Measurements from ENCODE around the gene KDM2A.

The KDM2A gene

DNA sequence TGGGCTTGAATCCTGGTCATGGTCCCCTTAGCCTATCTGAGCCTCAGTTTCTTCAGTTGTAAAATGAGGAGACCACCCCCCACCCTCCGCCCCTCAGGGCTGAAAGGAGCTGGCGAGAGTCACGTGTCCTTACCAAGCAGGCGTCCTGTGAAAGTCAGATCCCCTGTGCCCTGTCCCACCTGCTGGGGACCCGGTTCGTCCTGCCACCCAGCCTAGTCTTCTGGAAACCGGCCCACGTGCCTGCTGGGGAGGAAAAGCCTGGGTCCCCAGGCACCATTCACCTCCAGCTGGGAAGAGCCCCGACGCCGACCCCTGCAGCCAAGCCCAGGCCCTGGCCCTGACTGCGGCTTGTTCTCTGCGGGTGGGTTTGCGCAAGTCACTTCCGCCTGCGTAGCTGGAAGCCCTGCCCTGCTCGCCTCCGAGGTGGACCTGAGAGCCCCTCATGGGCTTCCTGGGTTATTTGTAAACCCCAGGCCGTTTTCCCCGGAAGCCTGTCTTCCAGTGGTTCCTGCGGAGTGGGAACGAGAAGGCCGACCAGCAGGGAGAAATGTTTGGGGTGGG is 183.6 kb downstream of the KDM2A start:
- DNase-seq (ENCODE audit: low read depth), result no peak

DNA sequence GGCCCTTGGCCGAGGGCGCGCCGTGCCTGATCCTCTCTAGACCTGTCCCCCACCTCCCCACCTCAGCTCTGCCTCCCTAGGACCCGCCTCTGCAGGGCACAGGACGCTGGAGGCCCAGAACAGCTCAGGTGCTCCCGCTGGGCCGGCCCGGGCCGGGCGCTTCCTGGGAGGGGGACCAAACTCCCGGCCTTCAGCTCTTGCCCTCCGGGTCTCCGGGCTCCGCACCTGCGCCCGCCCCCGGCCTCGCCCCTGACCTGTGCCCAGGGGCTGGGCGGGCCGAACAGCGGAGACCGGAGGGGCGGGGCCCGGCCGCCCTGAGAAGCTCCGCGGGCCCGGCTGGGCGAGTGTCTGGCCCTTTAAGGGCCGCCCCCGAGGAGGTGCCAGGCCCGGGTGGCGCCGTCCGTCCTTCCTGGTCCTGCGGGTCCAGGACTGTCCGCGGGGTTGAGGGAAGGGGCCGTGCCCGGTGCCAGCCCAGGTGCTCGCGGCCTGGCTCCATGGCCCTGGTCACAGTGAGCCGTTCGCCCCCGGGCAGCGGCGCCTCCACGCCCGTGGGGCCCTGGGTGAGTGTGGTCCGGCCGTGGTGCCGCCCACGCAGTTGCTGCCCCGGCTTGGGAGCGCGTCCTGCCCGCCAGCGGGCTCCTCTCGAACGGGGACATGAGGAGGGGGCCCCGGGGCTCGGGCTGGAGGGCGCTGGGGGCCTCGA is 184.2 kb downstream of the KDM2A start, which contains the start of gene SSH3:
SSH3 (plus strand) TSS at position 399 of the 703 bp plus-strand sequence; CDS start at position 495, 96 bp downstream.
- no peak for DNase-seq (ENCODE audit: low read depth)

DNA sequence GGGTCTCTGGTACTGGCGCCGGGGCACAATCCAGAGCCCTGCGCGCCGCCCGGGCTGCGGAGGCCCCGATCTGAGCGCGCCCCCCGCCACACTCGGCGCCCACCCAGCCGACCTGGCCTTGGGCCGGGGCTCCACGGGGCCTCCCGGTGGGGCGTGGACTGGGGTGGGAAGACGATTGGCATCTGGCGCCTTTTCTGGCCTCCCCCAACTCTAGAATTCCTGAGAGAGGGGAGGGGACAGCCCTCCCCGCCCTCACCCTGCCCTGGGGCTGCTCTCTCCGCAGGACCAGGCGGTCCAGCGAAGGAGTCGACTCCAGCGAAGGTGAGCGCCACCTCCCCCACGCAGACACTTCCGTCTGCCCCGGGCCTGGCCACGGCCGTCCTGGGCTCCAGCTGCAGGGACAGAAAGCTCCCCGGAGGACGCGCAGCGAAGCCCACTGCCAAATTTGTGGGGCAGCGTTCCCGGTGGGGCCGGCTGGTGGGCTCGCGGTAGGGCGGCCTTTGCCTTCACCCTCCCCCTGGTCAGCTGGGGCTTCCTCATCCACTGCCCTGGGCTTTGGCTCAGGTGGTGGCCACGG is 184.9 kb downstream of the KDM2A start:
- DNase-seq (ENCODE audit: low read depth), result no peak

DNA sequence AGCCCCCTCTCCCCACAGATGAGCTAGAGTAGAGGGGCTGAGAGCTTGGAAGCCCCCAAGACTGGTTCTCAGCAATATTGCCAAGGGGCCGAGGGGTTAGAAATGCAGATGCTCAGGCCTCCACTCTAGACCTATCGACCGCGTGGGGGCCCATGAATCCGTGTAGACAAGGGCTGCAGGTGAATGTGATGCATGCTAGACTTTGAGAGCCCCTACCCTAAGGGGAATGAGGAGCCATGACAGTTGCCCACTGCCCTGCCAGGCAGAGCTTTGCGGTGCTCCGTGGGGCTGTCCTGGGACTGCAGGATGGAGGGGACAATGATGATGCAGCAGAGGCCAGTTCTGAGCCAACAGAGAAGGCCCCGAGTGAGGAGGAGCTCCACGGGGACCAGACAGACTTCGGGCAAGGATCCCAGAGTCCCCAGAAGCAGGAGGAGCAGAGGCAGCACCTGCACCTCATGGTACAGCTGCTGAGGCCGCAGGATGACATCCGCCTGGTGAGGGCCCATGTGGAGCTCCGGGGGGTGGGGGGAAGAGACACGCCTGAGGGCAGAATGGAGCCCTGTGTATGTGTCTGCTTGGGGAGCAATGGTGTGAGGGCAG is 185.5 kb downstream of the KDM2A start:
- no peak for DNase-seq (ENCODE audit: low read depth)

DNA sequence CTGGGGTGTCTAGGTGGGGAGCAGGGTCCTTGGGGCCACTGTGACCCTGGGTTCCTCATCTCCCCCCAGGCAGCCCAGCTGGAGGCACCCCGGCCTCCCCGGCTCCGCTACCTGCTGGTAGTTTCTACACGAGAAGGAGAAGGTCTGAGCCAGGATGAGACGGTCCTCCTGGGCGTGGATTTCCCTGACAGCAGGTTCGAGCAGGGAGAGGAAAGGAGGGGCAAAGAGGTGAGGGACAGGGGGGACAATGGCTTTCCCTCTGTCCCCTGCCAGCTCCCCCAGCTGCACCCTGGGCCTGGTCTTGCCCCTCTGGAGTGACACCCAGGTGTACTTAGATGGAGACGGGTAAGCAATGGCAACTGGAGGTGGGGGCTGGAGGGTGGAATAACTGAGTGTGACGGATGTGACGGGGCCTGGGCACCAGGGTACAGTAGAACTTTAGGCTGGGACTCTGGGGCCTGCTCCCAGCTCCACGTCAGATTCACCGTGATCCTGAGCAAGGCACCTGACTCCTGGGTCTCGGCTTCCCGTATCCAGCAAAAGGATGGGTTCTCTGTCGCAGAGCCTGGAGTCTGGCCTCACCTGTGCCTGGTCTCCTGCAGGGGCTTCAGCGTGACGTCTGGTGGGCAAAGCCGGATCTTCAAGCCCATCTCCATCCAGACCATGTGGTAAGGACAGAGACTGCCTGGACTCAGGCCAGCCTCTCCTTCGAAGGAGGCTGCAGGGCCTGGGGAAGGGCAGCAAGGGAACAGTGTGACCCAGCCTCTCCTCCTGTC is 187.9 kb downstream of the KDM2A start:
- no peak for DNase-seq (ENCODE audit: low read depth)

DNA sequence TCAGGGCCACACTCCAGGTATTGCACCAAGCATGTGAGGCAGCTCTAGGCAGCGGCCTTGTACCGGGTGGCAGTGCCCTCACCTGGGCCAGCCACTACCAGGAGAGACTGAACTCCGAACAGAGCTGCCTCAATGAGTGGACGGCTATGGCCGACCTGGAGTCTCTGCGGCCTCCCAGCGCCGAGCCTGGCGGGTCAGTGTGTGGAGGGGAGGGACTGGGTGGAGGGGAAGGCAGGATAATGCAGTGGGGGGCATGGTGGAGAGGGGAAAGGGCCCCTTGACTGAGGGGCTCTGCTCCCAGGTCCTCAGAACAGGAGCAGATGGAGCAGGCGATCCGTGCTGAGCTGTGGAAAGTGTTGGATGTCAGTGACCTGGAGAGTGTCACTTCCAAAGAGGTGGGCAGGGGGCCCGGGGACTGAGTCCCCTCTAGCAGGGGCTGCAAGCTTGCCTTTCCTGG is 188.5 kb downstream of the KDM2A start:
- DNase-seq (ENCODE audit: low read depth), result no peak
